Hepatocyte (in vitro differentiated cells): ENCODE data around the gene XRCC5.

ENCODE experiments used
- CTCF ChIP-seq: fragments of 200-600 bp; sonication (generic); IDR thresholded peaks from 2 replicates; pipeline ENCODE4 v1.5.1; 2016; ENCODE audit warnings: antibody characterized with exemption, mild to moderate bottlenecking; ENCODE audit not compliant: poor library complexity
- EZH2 ChIP-seq: fragments of 200-600 bp; sonication (generic); IDR thresholded peaks from 2 replicates; pipeline ENCODE4 v1.6.1; 2016; ENCODE audit warnings: antibody characterized with exemption, mild to moderate bottlenecking, borderline replicate concordance

DNA sequence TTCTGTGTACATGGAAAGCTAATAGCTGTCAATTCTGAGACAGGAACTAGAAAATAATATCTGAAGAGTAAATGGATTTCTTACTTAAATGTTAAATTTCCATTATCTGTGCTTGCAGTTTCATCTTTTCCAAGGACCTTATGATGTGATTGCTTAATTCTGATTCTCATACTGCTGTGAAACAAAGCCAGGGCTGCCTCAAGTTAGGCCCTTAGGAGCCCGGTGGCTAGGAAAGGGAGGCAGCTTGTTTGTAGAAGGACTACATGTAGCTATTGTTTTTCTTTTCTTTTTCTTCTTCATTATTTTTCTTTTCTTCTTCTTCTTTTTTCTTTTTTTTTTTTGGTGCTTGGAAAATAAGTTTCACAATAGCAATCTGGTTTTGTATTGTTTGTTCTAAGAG lies 50.5 kb downstream of the XRCC5 start:
- TF ChIP-seq CTCF (no peak), EZH2 (no peak)
